ENCODE measurements around the gene KIF19.

The KIF19 gene

GRCh38 chr17:74303305-74303704 lies 22.7 kb upstream of the KIF19 start:
- no peak for DNase-seq (ENCODE audit: low read depth)
- TF ChIP-seq CTCF (IDR thresholded peaks at IDR 0.05; ENCODE audit: low read depth, low read length, missing control alignments): no peak

GRCh38 chr17:74304184-74304583 lies 21.8 kb upstream of the KIF19 start:
- TF ChIP-seq CTCF (IDR thresholded peaks at IDR 0.05; ENCODE audit: low read depth, low read length, missing control alignments): no peak
- DNase-seq (ENCODE audit: low read depth): no peak
- no peak overlapping the region for H3K4me3 ChIP-seq (ENCODE audit: low read depth, low read length)

More at GRCh38 chr17:74303305-74303704, 22.7 kb upstream of the KIF19 start:
- no peak overlapping the region for H3K4me3 ChIP-seq (ENCODE audit: low read depth, low read length)

GRCh38 chr17:74305865-74306654 lies 20.0 kb upstream of the KIF19 start:
- TF ChIP-seq CTCF (IDR thresholded peaks at IDR 0.05; ENCODE audit: low read depth, low read length, missing control alignments): peak; percentile 19
- no peak overlapping the region for H3K4me3 ChIP-seq (ENCODE audit: low read depth, low read length)
- DNase-seq (ENCODE audit: low read depth): no peak

DNA sequence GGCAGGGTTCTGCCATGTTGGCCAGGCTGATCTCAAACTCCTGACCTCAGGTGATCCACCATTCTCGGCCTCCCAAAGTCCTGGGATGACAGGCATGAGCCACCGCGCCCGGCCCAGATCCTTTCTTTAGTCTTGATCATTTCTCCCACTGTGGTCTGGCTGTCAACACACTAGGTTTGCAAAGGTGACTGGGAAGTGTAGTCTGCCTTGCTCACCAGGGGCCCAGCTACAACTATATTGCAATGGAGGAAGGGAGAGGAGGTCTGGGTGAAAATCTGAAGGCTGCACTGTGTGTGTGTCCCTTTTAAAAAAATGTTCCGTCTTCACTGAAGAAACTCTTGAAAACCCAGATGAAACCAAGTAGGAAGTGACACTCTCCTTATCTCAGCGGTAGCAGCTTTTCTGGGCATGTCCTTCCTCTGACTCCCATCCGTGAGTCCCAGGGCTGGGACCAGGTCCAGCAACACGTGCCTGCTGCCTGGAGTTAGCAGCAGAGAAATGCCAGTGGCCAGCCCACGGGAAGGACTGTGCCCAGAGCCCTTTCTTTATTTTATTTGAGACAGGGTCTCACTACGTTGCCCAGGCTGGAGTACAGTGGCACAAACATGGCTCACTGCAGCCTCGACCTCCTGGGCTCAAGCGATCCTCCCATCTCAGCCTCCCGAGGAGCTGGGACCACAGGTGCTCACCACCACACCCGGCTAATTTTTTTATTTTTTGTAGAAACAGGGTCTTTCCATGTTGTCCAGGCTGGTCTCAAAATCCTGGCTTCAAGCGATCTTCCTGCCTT lies 17.8 kb upstream of the KIF19 start:
- no peak for TF ChIP-seq CTCF (IDR thresholded peaks at IDR 0.05; ENCODE audit: low read depth, low read length, missing control alignments)
- H3K4me3 ChIP-seq (ENCODE audit: low read depth, low read length): no peak overlapping the region
- no peak for DNase-seq (ENCODE audit: low read depth)

DNA sequence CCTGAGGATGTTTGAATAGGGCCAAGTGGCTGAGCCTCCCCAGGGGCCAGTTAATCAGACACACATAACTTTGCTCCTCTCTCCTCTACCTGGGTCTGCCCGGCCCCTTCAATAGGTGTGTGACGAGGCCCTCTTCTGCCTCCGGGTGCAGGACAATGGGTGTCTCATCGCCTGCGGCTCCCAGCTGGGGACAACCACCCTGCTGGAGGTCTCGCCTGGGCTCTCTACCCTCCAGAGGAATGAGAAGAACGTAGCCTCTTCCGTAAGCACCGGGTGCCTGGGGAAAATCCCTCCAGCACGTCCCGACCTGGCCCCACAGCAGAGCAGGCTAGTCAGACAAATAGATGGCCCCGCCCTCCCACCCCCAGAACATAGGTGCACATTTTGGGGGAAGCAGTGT lies 16.1 kb upstream of the KIF19 start:
- no peak overlapping the region for H3K4me3 ChIP-seq (ENCODE audit: low read depth, low read length)
- no peak for DNase-seq (ENCODE audit: low read depth)
- TF ChIP-seq CTCF (IDR thresholded peaks at IDR 0.05; ENCODE audit: low read depth, low read length, missing control alignments): no peak

- no peak for DNase-seq (ENCODE audit: low read depth)
- no peak overlapping the region for H3K4me3 ChIP-seq (ENCODE audit: low read depth, low read length)
- TF ChIP-seq CTCF (IDR thresholded peaks at IDR 0.05; ENCODE audit: low read depth, low read length, missing control alignments): no peak
These were observed 11.1 kb upstream of the KIF19 start for GRCh38 chr17:74314877-74315276.

Measured in GM12864 (cell line).